AG08395 (cell line): Measurements from ENCODE around the gene RCOR1.
A peak's percentile ranks its signal among the peaks of the same experiment; 100 is the strongest.
"Not testable (repeated sequence)": the region's sequence is repeated elsewhere in the genome, so short reads cannot be mapped to it uniquely, and the experiment has no call there.

Experiments
- DNase-seq: peaks from one replicate; pipeline ENCODE4 v3.0.0; 2012; ENCODE audit warnings: mixed read lengths, low spot score

RCOR1 gene

DNA sequence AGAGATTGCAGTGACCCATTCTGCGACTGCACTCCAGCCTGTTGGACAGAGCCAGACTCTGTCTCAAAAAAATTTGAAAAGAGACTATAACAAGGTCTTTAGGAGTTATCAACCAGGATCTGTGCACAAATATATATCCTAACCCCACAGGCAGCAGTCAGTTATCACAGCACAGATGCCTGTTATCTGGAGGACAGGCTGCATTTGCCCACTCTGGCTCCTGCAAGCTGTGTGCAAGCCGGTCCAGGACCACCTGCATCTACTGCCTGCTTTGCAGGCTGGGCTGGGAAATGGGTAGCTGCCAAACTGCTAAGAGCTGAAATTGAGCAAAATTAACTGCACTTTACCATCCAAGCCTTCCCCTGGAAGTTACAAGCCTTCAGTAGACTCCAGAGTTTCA lies 21.4 kb upstream of the RCOR1 start:
- no peak for DNase-seq

DNA sequence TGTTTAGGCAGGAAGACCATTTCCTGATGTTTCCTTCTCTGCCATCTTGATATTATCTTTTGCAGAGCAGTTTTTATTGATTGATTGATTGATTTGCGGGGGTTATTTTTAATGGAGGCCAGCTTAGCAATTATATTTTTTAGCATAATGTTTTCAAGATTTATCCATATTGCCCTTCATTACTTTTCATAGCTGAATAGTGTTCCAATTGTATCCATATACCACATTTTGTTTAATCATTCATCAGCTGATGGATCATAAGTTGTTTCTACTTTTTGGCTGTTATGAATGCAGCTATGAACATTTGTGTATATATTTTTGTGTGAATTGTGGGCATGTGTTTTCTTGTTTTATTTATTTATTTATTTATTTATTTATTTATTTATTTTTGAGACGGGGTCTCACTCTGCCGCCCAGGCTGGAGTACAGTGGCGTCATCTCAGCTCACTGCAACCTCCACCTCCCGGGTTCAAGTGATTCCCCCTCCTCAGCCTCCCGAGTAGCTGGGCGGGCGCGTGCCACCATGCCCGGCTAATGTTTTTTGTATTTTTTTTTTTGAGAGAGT lies 20.9 kb upstream of the RCOR1 start:
- no peak for DNase-seq

DNA sequence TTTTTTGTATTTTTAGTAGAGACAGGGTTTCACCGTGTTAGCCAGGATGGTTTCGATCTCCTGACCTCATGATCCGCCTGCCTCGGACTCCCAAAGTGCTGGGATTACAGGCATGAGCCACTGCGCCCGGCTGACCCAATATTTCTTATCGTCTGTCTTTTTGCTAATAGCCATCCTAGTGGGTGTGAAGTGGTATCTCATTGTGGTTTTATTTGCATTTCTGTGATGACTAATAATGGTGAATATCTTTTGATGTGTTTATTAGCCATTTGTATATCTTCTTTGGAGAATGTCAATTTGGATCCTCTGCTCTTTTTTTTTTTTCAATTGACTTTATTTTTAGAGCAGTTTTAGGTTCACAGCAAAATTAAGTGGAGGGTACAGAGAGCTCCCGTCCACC lies 19.3 kb upstream of the RCOR1 start:
- not testable (repeated sequence) for DNase-seq

DNA sequence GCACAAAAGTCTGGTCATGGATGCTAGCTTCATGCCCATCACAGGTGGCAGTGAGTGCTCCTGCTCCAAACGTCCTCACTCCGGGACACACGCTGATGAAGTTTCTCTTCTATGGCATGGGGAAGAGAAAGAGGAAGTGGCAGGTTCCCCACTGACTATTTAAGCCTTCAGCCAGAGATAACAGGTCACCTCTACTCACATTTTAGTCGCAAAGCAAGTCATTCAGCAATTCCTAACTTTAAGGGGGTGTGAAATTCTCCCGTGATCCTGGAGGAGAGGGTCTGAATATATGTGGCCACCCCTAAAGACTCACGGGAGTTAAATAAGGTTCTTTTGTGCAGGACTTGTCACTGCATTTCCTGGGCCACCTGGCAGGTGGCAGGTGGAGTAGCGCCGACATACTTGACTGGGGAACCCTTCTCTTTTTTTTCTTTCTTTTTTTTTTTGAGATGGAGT lies 18.8 kb upstream of the RCOR1 start:
- no peak for DNase-seq

DNA sequence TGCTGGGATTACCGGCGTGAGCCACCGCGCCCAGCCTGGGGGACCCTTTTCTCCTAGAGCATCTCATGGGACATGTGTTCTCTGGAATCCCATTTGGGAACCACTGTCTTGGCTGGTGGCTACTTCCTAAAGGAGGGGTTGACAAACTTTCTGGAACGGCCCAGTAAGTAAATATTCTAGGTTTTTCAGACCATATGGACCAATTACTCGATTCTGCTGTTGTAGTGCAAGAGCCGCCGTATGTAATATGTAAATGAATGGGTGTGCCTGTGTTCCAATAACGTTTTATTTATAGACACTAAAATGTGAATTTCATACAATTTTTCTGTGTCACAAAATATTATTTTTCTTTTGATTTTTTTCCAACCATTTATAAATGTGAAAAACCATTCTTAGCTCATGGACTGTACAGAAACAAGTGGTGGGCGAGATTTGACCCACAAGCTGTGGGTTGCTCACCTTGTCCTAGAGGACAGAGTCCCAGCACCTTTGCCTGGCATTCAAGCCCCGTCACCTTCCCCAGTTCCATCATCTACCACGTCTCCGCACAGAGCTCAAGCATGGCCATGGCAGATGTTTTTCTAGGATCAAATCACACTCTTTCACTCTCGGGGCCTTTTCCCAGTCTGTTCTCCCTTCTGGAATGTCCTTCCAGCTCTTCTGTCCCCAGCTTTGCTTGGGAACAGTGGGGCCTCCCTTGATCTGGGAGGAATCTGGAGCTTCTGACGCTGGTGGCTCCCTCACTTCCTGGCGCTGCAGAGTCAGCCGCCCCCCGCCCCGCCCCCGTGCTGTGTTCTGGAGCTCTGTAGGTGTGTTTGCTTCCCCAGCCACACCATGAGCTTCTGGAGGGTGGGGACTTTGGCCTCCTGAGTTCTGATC lies 17.9 kb upstream of the RCOR1 start:
- DNase-seq, result no peak

DNA sequence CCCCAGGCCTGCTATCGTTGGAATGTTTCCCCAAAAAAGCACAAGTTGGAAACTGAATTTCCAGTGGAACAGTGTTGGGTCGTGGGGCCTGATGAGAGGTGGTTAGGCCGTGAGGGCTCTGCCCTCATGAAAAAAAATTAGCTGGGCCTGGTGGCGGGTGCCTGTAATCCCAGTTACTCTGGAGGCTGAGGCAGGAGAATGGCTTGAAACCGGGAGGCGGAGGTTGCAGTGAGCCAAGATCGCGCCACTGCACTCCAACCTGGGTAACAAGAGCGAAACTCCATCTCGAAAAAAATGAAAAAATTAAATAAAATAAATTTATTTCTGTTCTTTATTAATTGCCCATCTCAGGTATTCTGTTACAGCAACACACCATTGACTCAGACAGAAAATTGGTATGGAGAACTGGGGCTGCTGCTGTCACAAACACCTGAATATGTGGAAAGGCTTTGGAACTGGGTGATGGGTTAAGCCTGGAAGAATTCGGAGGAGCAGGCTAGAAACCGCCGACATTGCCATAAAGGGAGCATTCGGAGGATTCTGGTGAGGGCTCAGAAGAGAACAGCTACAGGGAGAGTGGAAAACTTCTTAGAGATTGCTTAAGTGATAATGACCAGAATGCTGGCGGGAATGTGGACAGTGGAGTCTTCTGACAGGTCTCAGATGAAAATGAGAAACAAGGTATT lies 17.1 kb upstream of the RCOR1 start:
- no peak for DNase-seq

- not testable (repeated sequence) for DNase-seq
Observed at GRCh38 chr14:102575846-102576428, 16.5 kb upstream of the RCOR1 start.

DNA sequence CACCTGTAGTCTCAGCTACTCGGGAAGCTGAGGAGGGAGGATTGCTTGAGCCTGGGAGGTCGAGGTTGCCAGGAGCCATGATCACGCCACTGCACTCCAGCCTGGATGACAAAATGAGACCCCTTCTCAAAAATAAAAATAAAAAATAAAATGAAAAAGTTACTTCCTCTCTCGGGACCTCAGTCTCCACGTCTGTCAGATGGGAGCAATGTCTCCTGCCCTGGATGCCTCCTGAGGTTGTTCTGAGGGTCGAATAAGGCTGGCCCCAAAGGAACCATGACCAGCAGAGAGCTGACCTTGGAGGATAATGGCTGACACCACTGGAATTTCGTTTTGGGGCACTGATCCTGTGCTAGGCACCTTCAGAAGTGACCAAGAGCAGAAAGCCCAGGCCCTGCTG lies 13.6 kb upstream of the RCOR1 start:
- DNase-seq, result no peak

- DNase-seq, result peak; percentile 85
Observed at GRCh38 chr14:102579696-102580549, 12.5 kb upstream of the RCOR1 start.

DNA sequence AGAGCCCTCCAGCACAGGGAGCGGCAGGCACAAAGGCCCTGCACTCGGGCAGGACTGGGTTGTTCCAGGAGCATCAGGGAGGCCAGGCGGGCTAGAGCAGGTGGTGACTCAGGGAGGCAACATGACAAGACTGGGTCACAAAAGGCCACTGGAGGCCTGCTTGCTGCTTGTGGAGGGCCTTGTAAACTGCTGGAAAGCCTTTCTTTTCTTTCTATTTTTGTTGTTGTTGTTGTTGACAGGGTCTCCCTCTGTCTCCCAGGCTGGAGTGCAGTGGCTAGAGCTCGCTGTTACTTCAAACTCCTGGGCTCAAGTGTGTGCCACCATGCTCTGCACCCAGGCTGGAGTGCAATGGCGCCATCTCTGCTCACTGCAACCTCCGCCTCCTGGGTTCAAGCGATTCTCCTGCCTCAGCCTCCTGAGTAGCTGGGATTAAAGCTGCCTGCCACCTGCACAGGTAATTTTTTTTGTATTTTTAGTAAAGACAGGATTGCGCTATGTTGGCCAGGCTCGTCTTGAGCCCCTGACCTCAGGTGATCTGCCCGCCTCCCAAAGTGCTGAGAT lies 11.8 kb upstream of the RCOR1 start:
- peak; percentile 29 for DNase-seq

GRCh38 chr14:102581193-102581592 lies 11.3 kb upstream of the RCOR1 start:
- no peak for DNase-seq

- no peak for DNase-seq
Observed at GRCh38 chr14:102583726-102584125, 8.7 kb upstream of the RCOR1 start.

DNA sequence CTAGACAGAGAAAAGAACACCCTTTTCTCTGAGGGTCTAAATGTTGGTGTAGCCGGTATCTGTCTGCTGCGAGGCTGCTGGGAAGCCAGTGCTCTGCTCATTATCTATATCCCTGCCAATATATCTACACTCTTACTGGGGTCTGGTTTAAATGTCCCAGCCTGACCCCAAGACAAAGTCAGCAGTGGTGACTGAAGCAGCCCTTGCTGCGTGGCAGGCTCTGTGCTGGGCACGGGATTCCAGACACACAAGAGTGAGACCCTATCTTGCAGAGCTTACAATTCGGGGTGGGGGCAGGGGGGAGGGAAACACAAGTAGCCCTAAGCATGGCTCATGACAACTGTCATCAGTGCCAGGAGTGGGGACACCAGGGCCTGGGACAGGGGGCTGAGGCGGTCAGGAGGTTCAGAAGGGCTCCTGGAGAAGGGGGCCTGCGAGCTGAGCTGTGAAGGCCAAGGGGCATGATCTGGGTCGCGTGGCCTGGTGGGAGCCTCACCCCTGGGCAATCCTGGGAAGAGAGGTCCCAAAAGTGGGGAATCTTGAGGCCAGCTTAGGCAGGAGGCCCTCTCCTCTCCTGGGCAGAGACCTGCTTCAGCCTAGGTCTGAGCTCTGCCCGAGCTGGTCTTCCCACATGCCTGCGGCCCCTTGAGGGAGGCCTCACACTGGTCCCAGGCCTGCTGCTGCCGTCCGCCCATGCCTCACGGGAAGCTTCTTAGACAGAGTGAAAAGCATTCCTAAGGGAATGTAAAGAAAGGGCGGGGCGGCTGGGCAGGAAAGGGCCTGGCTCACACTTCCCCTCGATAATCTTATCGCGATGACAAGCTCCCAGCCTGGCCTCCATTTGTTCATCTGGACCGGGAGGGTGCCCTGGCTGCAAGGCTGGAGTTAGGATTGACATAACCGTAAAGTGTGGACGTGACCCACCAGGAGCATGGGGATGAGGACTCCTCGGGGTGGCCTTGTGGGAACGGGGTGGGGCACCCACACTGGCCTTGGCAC lies 7.3 kb upstream of the RCOR1 start:
- no peak for DNase-seq

DNA sequence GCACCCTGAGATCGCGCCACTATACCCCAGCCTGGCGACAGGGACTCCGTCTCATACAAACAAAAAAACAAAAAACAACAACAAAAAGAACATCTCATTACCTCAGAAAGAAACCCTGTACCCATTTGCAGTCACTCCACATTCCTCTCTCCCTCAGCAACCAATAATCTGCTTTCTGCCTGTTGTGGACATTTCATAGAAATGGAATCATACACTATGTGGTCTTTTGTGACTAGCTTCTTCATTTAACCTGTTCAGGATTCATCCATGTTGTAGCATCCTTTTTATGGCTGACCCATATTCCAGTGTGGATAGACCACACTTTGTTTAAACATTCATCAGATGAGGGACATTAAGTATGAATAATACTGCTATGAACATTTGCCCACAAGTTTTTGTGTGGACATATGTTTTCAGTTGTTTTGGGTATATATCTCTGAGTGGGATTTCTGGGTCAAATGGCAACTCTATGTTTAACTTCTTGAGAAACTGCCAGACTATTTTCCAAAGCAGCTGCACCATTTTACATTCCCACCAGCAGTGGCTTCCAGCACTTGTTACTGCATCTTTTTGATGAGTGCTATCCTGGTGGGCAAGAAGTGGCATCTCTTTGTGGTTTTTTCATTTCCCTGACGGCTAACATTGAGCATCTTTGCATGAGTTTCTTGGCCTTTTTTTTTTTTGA lies 5.9 kb upstream of the RCOR1 start:
- DNase-seq, result no peak

DNA sequence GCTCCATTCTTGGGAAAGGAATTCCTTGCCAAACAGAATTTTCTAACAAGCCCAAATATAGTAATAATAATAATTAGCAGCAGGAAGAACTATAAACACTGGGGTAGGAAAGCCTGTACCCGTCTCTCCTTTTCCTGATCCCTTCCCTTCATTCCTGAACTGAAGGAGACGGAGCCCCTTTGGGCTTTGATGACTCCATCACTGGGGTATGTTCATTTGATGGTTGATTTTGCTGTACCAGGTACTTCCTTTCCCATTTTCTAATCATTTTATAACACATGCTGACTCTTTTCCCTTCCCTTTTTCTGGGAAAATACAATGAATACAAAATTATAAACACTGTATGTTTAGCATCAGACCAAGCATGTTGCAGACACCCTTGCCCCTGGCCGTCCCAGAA lies 3.6 kb upstream of the RCOR1 start:
- no peak for DNase-seq

- no peak for DNase-seq
Observed at GRCh38 chr14:102589761-102590290, 2.6 kb upstream of the RCOR1 start.

GRCh38 chr14:102590667-102591099 lies 1.8 kb upstream of the RCOR1 start:
- peak; percentile 31 for DNase-seq

DNA sequence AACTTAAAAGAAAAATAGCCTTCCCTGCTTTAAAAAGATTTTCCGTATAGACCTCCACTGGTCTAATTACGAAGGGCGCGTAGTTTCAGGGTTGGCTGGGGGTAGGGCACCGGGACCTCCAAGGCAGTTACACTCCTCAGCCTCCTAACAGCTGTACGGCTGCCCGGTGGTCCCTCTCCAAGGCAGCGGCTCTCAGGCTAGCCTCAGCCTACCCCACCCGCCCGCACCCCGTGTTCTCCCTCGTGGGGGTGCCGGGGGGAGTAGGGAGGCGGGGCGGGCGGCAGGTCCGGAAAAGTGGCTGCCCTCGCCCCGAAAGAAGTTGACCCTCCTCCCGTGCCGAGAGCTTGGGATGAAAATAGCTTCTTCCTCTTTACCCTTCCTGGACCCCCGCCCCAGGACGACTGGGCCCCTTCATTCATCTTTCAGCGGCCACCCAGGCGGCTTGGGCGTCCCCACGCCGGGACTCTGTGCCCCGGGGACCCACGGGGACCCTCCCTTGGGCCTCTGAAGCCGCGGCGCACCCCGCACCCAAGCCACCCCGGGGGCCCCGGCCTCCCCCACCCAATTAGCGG lies 991 bp upstream of the RCOR1 start:
- peak; percentile 15 for DNase-seq

GRCh38 chr14:102592763-102593060 lies 263 bp downstream of the RCOR1 start:
- no peak for DNase-seq
